Lower leg skin (tissue), 4 donors: ENCODE results near the gene SNX14. TPM values are rescaled to one million over a fixed set of nuclear protein-coding genes. Genes with fewer than 3 reads are reported as not detected.

ENCODE experiments used
- DNase-seq, 2 donors: peaks; one replicate each; pipeline ENCODE4 v3.0.0-alpha.2; 2019; ENCODE audit warnings: low spot score in 2 of 2
- H3K4me3 ChIP-seq: fragments of 200-600 bp; sonication (generic); 2 replicates; pipeline ENCODE4 v1.5.1; 2017; ENCODE audit warnings: mild to moderate bottlenecking, low read depth; ENCODE audit not compliant: poor library complexity, severe bottlenecking
- POLR2A ChIP-seq, 2 donors: fragments of 450-650 bp; IDR thresholded peaks; one replicate each; pipeline ENCODE4 v1.6.1; 2016 to 2017; ENCODE audit warnings: antibody characterized with exemption in 2 of 2, mild to moderate bottlenecking in 1 of 2, moderate library complexity in 1 of 2
- WGBS, 2 donors: methylation state at CpG; one replicate each; pipeline ENCODE4 v1.1.5; 2018; 5-methylcytosine and 5-hydroxymethylcytosine counted together
- intact Hi-C: fragments of 100-400 bp; cut with DNase I; formaldehyde crosslinking; loops from one replicate; pipeline ENCODE4 v1.15.0; 2023; ENCODE audit warnings: low total_unique reads
- total RNA-seq, 4 donors: library from RNA; depleted of rRNA; stranded (reverse); fragments of >200 nt; gene quantifications; one replicate each; pipeline ENCODE4 v1.1.0, GENCODE V29; 2016
- TF ChIP-seq, protein P1 (sequence below), 3 donors: fragments of 450-650 bp; IDR thresholded peaks; one replicate each; pipeline ENCODE4 v1.5.1; 2016; ENCODE audit warnings: antibody characterized with exemption in 3 of 3, mild to moderate bottlenecking in 3 of 3, moderate library complexity in 2 of 3

The SNX14 gene, protein sequence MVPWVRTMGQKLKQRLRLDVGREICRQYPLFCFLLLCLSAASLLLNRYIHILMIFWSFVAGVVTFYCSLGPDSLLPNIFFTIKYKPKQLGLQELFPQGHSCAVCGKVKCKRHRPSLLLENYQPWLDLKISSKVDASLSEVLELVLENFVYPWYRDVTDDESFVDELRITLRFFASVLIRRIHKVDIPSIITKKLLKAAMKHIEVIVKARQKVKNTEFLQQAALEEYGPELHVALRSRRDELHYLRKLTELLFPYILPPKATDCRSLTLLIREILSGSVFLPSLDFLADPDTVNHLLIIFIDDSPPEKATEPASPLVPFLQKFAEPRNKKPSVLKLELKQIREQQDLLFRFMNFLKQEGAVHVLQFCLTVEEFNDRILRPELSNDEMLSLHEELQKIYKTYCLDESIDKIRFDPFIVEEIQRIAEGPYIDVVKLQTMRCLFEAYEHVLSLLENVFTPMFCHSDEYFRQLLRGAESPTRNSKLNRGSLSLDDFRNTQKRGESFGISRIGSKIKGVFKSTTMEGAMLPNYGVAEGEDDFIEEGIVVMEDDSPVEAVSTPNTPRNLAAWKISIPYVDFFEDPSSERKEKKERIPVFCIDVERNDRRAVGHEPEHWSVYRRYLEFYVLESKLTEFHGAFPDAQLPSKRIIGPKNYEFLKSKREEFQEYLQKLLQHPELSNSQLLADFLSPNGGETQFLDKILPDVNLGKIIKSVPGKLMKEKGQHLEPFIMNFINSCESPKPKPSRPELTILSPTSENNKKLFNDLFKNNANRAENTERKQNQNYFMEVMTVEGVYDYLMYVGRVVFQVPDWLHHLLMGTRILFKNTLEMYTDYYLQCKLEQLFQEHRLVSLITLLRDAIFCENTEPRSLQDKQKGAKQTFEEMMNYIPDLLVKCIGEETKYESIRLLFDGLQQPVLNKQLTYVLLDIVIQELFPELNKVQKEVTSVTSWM
- total RNA-seq: 10 to 100 TPM; 38.3 to 75.3 (median 56.6) TPM

- peak; percentile 95 to 99 for DNase-seq
- H3K4me3 ChIP-seq: peak within 1 kb of the TSS; percentile 41
- TF ChIP-seq, protein P1, sequence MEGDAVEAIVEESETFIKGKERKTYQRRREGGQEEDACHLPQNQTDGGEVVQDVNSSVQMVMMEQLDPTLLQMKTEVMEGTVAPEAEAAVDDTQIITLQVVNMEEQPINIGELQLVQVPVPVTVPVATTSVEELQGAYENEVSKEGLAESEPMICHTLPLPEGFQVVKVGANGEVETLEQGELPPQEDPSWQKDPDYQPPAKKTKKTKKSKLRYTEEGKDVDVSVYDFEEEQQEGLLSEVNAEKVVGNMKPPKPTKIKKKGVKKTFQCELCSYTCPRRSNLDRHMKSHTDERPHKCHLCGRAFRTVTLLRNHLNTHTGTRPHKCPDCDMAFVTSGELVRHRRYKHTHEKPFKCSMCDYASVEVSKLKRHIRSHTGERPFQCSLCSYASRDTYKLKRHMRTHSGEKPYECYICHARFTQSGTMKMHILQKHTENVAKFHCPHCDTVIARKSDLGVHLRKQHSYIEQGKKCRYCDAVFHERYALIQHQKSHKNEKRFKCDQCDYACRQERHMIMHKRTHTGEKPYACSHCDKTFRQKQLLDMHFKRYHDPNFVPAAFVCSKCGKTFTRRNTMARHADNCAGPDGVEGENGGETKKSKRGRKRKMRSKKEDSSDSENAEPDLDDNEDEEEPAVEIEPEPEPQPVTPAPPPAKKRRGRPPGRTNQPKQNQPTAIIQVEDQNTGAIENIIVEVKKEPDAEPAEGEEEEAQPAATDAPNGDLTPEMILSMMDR (IDR thresholded peaks at IDR 0.05): peak in 1 of 3 donors; percentile 43
- TF ChIP-seq POLR2A (IDR thresholded peaks at IDR 0.05): no peak
- intact Hi-C loops: no loop called here
- WGBS, 2 donors: 0% methylated on average over 33 to 35 of the region's 82 CpGs
Measured at GRCh38 chr6:85593438-85594196, at the start of gene SNX14. Gene SNX14 (minus strand): TSS chr6:85593858. CDS start chr6:85593718, 140 bp downstream.

DNA sequence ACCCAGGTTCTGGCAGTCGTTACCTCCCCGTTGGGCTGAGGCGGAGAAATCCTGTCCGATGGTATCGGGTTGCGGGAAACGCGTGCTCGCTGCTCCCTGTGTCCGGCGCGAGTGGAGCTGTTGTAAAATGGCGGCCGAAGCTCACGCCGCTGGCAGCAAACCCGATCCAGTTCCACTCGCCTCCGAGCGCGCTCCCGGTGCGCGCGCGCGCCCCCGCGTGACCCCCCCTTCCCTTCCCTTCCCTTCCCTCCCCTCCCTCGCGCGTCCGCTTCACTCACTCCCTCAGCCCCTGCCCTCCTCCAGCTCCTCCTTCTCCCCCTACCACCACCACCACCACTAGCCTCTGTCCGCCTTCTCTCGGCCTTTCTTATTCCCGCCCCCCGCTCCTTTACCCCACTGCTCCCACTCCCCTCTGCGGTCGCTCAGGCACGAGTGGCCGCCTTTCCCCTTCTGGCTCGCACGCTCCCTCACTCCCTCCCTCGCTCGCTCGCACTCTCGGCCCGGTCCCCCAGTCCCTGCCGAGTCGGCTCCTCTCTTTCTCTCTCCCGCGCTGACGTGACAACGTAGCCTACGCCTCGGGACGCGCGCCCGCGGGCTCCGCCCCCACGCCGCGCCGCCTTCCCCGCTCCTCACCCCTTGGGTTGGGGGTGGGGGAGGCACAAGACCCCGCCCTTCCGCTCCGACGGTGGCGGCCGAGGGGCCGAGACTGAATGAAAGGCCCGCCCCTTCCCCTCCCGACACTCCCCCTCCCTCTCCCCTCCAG is 49.3 kb upstream of the SNX14 start, which contains the start of gene SYNCRIP:
Gene SYNCRIP (minus strand): TSS at position 113 of the 763 bp plus-strand sequence. CDS start 1,447 bp downstream, outside the sequence.
- peak in 1 of 2 donors; percentile 95 for TF ChIP-seq POLR2A (IDR thresholded peaks at IDR 0.05)
- TF ChIP-seq, protein P1 (IDR thresholded peaks at IDR 0.05): no peak
- intact Hi-C loops: loop anchor here (1.0 kb wide), 1 partner anchor 35 kb away; no protein-coding TSS in a partner anchor
- WGBS, 2 donors: 0 to 1% methylated on average over 72 to 73 of the region's 76 CpGs

DNA sequence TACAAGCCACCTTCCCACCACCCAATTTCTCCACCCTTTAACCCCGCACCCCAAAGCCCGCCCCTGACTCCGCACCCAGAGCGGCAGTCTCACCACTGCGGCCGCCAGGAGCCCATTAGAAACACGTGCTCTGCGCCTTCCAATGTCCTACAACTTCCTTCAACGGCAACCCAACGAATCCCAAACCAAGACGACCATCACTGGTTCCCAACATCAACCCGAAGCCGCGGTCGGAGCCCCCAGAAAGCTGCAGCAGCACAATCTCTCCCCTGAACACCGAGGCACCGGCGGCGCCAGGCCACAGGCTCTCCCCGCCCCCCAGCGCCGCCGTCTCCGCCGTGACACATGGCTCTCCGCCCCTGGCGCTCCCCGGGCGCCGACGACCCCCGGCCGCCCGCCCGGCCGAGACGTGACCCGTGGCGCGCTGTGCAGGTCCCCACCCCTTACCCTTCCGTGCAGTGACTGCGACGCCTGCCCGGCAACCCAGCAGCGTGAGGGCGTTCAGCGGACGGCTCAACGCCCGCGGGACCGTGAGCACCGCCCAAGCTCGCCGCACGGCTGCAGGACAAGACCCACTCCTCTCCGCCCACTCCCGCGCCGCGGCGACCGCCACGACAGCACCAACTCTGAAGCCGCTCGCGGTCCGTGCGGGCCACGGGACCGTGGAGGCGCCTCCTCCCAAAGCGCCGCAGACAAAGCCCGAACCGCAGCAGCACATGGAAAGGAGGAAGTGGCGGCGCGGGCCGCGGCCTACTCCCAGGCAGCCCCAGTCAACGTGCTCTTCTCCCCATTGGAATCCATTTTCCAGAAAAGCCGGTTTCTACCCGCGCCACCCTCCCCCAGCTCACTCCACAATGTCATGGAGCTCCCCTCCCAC is 48.5 kb upstream of the SNX14 start:
- DNase-seq: peak; percentile 62 to 93
- H3K4me3 ChIP-seq: peak overlapping the region; percentile 95
- TF ChIP-seq POLR2A (IDR thresholded peaks at IDR 0.05): no peak
- TF ChIP-seq, protein P1 (IDR thresholded peaks at IDR 0.05): no peak
- intact Hi-C loops: no loop called here
- 0 to 1% methylated on average over 43 to 84 of the region's 85 CpGs for WGBS, 2 donors

More for the DNA sequence above, 49.3 kb upstream of the SNX14 start, which contains the start of gene SYNCRIP:
- peak within 1 kb of the TSS; percentile 95 for H3K4me3 ChIP-seq
- peak; percentile 97 to 100 for DNase-seq

GRCh38 chr6:85641522-85641896 is 47.9 kb upstream of the SNX14 start:
- H3K4me3 ChIP-seq: peak overlapping the region; percentile 95
- peak in 1 of 2 donors; percentile 21 for DNase-seq
- no peak for TF ChIP-seq POLR2A (IDR thresholded peaks at IDR 0.05)
- TF ChIP-seq, protein P1 (IDR thresholded peaks at IDR 0.05): no peak
- 1% methylated on average over 14 of the region's 14 CpGs for WGBS, 2 donors
- intact Hi-C loops: no loop called here
